Stimulated activated naive CD8-positive, alpha-beta T cell treated with anti-CD3 and anti-CD28 coated beads, Interleukin-15, amount 100 ng/mL, for 72 hours (primary cell): Measurements from ENCODE around the gene FAM83C.

Experiments
- ATAC-seq: fragments of 150-1000 bp; cut with Tn5 transposase; 2 replicates; pipeline ENCODE4 v1.10.0; 2021; ENCODE audit warnings: mild to moderate bottlenecking, moderate library complexity
- DNase-seq, 2 donors: peaks; one replicate each; pipeline ENCODE4 v3.0.0; 2021 to 2022
- H3K27ac Mint-ChIP-seq, 2 donors: one replicate each; pipeline ENCODE4 v1.8.0; 2022; ENCODE audit warnings: mild to moderate bottlenecking in 2 of 2, mixed read lengths in 2 of 2, moderate library complexity in 2 of 2
- H3K27me3 Mint-ChIP-seq: one replicate; pipeline ENCODE4 v1.8.0; 2022; ENCODE audit warnings: mixed read lengths
- H3K4me1 Mint-ChIP-seq: one replicate; pipeline ENCODE4 v1.8.0; 2022; ENCODE audit warnings: mild to moderate bottlenecking, mixed read lengths
- H3K4me3 Mint-ChIP-seq, 2 donors: one replicate each; pipeline ENCODE4 v1.8.0; 2022; ENCODE audit warnings: mild to moderate bottlenecking in 2 of 2, mixed read lengths in 2 of 2, moderate library complexity in 1 of 2
- H3K9me3 Mint-ChIP-seq, 2 donors: one replicate each; pipeline ENCODE4 v1.8.0; 2022; ENCODE audit warnings: mixed read lengths in 2 of 2

Gene FAM83C

DNA sequence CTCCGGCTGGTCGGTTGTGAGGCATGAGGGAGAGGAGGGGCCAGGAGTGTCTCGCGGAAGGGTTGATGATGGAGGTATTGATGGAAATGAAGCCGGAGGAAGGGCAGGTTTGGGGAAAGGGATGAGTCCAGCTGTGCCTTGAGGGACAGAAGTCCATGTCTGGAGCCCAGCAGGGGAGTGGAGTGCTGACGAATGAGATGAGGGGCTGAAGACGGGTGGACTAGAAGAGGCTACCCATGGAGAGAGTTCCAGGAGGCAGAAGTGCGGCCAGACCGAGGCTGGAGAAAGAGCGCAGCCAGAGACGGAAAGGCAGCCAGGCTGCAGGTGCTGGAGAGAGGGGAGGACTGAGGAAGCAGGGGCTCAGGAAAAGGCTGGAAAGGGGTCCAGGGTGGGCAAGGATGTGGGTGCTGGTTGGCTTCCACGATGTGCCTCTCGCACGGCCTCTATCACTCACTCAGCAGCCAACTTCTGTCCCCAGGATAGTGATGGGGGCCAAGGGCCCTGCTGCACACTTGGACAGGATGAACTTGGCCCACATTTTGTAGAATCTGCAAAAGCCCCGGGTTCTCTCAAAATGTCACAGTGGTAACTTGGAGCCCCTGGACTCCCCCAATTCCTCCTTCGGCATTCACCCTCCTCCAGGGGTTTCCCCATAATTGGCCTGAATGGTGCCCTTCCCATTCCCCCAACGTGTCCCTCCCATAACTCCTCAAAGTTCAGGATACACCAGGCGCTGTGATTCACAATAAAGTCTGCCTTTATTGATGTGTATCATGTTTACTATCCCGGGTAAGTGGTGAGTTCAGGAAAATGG lies 7.0 kb downstream of the FAM83C start:
- no peaks in the 10 kb centered on the region for H3K9me3 Mint-ChIP-seq
- peak overlapping the region; percentile 96 to 98 for H3K27ac Mint-ChIP-seq
- H3K4me3 Mint-ChIP-seq, result peak overlapping the region; percentile 97
- DNase-seq (no peak), ATAC-seq (no peak)
- H3K27me3 Mint-ChIP-seq, result peaks cover 4% of the 10 kb centered on the region
- H3K4me1 Mint-ChIP-seq, result peaks cover 33% of the 10 kb centered on the region

DNA sequence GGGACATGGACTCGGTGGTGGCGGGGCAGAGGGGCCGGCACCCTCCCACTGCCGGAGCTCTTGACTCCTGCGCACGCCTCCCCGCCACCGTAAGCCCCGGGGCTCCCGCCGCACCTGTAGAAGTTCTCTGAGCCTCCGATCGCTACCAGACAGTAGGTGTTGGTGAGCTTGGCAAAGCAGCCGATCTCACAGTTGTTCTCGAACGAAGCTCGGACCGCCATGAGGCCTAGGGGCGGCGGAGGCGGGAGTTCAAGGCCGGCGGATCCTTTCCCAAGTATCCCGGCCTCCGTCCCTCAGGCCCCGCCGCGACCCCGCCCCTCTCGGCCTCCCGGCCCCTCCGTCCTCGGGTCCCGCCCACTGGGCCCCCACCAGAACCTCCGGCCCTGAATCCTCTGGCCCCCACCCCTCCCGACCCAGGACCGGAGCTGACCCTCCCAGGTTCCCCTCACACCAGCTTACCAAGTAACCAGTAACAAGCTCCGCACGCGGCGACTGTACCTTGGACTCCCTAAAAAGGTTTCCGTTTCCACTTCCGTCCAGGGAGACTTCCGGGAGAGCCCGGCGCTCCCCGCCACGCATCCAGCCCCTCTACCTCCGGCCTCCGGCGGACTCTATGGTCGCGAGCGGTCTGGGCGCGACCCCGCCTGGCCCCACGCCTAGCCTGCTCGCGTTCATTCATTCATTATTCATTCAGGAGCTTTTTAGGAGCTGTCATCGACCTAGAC lies 7.8 kb downstream of the FAM83C start, which contains the start of gene EIF6:
Gene EIF6 (minus strand): TSS at position 506 of the 725 bp plus-strand sequence. CDS start 285 bp downstream, at position 221.
- DNase-seq, result peak; percentile 81 to 86
- H3K27me3 Mint-ChIP-seq, result no peaks in the 10 kb centered on the region
- H3K4me1 Mint-ChIP-seq, result peaks cover 36% of the 10 kb centered on the region
- H3K27ac Mint-ChIP-seq, result peak within 1 kb of the TSS; percentile 96 to 98
- H3K4me3 Mint-ChIP-seq, result peak within 1 kb of the TSS; percentile 97
- no peaks in the 10 kb centered on the region for H3K9me3 Mint-ChIP-seq
- ATAC-seq, result peak; percentile 96

DNA sequence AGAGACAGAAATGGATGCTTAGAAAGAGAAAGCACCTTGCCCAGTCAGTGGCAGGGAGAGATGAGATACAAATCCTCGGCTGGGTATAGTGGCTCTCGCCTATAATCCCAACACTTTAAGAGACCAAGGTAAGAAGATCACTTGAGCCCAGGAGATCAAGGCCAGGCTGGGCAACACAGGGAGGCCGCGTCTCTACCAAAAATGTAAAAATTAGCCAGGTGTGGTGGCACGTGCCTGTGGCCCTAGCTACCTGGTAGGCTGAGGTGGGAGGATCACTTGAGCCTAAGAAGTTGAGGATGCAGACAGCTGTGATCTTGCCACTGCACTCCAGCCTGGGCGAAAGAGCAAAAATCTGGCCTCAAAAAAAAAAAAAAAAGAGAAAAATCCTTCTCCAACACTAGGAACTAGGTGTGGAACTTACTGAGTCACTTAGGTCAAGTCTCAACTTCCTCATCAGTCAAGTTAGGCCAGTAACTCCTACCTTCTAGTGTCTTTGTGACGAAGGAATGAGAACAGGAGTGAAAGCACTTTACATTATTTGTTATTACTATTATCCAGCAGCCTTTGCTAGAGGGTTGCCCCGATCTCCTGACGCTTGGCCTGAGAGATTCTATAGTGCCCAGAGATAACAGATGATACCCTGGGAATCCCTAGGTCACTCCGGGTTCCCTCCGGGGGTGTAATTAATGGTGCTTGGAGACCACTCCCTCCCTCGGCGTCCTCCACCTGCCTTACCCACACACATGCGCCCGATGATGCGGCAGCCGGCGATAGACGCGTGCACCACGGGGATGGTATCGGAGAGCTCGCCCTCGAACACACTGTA lies 8.6 kb downstream of the FAM83C start:
- H3K4me3 Mint-ChIP-seq, result peak overlapping the region; percentile 97
- H3K27me3 Mint-ChIP-seq, result no peaks in the 10 kb centered on the region
- peaks cover 41% of the 10 kb centered on the region for H3K4me1 Mint-ChIP-seq
- no peaks in the 10 kb centered on the region for H3K9me3 Mint-ChIP-seq
- peak overlapping the region; percentile 95 to 96 for H3K27ac Mint-ChIP-seq
- DNase-seq (no peak), ATAC-seq (no peak)

DNA sequence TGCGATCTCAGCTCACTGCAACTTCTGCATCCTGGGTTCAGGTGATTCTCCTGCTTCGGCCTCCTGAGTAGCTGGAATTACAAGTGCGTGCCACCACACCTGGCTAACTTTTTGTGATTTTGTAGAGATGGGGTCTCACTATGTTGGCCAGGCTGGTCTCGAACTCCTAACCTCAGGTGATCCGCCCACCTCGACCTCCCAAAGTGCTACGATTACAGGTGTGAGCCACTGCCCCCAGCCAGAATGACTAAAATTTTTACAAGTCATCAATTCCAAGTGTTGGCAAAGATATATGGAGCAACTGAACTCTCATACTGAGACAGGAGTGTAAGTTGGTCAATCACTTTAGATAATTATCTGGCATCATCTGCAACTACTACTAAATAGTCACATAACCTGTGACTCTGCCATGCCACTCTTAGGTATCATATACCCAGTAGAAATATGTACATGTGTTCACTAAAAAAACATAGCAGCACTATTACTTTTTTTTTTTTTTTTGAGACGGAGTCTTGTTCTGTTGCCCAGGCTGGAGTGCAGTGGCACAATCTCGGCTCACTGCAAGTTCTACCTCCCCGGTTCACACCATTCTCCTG lies 10.6 kb downstream of the FAM83C start:
- no peaks in the 10 kb centered on the region for H3K27me3 Mint-ChIP-seq
- DNase-seq (no peak), ATAC-seq (no peak)
- no peak overlapping the region for H3K27ac Mint-ChIP-seq
- no peak overlapping the region for H3K4me3 Mint-ChIP-seq
- no peaks in the 10 kb centered on the region for H3K9me3 Mint-ChIP-seq
- H3K4me1 Mint-ChIP-seq, result peaks cover 54% of the 10 kb centered on the region

DNA sequence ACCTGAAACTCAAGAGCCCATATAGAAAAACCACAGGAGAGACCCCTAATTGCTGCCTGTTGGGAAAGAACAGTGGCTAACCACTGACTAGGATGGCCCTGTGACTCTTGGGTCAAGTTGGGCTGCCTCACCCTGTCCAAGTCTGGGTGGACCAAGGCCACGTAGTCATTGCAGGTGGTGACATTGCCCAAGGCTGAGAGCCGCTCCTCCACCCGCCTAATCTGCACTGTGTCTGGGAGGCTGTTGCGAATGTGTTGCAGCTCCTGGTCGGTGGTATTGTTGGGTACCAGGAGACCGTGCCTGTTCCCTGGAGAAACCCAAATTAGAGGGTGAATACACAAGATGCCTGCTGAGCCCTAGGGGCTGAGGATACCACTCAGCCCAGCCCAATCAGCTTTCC lies 11.7 kb downstream of the FAM83C start:
- Mint-ChIP-seq H3K27me3 (no peaks in the 10 kb centered on the region), H3K4me3 (no peak overlapping the region), H3K27ac (no peak overlapping the region), H3K9me3 (no peaks in the 10 kb centered on the region), H3K4me1 (peaks cover 54% of the 10 kb centered on the region)
- DNase-seq, result no peak
- ATAC-seq, result no peak

DNA sequence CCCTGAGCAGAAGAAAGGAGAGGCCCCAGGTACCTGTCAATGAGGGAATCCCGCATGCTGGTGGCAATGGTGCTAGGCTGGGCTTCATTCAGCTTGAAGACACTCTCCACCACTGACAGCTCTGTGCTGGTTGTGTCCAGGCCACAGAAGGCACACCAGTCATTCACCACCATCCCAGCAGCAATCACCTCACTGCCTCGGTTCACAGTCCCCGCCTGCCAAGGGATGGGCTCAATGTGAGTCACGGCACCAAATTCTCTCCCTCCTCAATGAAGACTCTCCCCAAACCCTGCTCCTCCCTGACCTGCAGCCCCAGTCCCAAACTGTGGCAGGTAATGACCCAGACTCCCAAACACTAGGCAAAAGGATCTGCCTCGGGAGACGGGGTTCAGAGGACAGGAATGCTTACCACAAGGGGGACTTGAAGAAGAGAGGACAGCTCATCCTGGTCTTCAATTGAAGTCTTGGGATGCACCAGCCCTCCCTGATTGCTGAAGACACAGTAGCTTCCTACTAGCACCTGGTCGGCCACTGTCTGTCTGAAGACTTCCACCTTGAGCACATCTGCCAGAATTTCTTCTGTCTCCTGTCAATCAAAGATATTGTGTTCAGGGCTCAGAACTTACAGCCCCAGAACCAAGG lies 12.6 kb downstream of the FAM83C start:
- Mint-ChIP-seq H3K4me3 (no peak overlapping the region), H3K4me1 (peaks cover 45% of the 10 kb centered on the region), H3K27me3 (no peaks in the 10 kb centered on the region), H3K9me3 (no peaks in the 10 kb centered on the region), H3K27ac (no peak overlapping the region)
- DNase-seq (no peak), ATAC-seq (no peak)

DNA sequence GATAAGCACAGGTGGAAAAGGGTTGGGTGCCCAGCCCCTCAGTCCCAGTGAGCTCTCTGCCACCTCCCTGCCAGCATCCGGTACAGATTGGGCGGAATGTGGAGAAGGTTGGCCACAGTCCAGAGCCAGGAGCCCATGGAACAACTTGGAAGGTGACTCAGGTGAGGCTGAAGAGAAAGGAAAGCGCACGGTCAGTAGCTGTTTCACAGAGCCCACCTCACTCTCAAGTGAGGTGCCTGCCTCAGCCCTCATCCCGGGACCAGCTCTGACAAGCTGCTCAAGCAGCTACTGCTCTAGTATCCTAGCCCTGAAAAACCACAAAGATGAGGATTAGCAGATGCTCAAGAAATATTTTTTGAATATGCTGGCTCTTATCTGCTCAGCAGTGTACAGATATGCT lies 13.2 kb downstream of the FAM83C start:
- Mint-ChIP-seq H3K27ac (no peak overlapping the region), H3K27me3 (no peaks in the 10 kb centered on the region), H3K9me3 (no peaks in the 10 kb centered on the region), H3K4me3 (no peak overlapping the region), H3K4me1 (peaks cover 43% of the 10 kb centered on the region)
- no peak for ATAC-seq
- DNase-seq, result no peak

DNA sequence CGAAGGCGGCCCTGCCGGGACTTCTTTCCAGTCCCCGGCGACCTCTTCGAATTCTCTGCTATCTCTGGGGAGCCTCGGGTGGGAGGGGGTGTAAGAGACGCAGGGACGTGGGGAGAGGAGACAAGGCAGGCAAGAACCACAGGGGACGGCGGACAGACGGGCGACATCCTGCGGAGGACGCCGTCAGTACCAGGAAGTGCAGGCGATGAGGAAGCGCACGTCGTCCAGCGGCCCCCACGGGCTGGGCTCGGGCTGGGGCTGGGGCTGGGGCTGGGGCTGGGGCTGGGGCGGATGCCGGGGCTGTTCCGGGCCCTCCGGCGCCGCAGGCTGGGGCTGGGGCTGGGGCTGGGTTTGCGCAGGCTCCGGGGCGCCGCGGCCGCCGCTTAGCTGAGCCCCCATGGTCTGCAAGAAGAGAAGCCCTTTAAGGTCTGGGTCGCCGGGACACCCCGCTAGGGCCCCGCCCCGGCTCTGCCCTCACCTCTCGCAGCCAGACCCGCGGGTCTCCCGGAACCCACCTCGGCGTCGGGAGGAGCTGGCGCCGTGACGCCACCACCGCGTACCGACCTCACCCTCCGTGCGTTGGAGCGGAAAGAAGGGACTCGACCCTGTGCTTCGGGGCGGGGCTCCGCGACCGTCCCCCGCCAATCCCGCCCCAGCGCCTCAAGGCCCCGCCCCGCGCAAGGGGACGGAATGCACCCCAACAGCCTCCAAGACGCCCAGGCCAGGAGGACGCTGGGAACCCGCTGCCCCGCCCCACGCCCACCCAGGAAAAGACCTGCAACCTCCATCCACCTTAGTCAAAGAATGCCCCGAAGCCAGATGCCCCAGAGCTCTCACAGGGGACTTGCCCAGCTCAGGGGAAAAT lies 14.5 kb downstream of the FAM83C start, which contains the start of gene MMP24OS:
Gene MMP24OS (minus strand): TSS at position 592 of the 865 bp plus-strand sequence. CDS start 193 bp downstream, at position 399.
- ATAC-seq (peak; percentile 93), DNase-seq (peak; percentile 87 to 90)
- Mint-ChIP-seq H3K9me3 (no peaks in the 10 kb centered on the region), H3K27ac (peak within 1 kb of the TSS; percentile 98 to 100), H3K27me3 (no peaks in the 10 kb centered on the region), H3K4me3 (peak within 1 kb of the TSS; percentile 95 to 99), H3K4me1 (peaks cover 35% of the 10 kb centered on the region)

DNA sequence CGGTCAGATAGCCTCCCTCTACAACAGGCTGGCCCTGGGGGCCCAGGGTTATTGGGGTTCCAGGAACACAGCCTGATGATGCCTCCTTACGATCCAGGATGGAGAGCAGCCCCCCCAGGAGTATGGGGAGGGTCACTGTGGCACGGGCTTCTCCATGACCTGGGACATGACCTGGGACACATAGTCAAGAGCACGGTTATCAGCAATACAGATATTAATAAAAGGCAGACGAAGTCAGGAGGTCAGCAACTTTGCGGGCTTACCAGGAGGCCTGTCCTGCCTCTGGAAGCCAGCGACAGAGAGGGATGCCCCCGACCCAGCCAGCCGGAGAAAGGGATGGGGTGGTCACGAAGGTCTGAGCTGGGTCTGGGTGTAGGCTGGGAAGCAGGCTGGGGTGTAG lies 15.1 kb downstream of the FAM83C start:
- Mint-ChIP-seq H3K27me3 (no peaks in the 10 kb centered on the region), H3K9me3 (no peaks in the 10 kb centered on the region), H3K4me3 (peak overlapping the region; percentile 95 to 99), H3K4me1 (peaks cover 31% of the 10 kb centered on the region), H3K27ac (peak overlapping the region; percentile 98 to 100)
- ATAC-seq (no peak), DNase-seq (no peak)

DNA sequence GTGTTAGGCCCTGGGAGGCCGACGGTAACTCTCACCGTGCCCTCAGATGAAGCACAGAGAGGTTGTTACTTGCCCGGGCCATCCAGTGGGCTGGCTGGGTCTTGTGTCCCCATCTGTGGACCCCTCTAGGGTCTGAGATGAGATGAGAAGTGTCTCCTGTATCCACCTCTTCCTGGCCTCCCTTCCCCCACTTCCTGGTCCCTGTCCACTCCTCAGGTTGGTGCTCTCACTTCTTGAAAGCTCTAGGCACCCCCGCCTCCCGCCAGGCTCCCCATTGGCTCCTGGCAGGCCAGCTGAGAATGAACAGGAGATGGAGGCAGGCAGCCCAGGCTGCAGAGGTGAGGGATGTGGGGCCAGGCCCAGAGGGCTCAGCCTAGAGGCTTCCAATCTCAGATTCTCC lies 15.8 kb downstream of the FAM83C start:
- peak overlapping the region; percentile 98 to 100 for H3K27ac Mint-ChIP-seq
- DNase-seq, result no peak
- no peaks in the 10 kb centered on the region for H3K9me3 Mint-ChIP-seq
- no peaks in the 10 kb centered on the region for H3K27me3 Mint-ChIP-seq
- peaks cover 28% of the 10 kb centered on the region for H3K4me1 Mint-ChIP-seq
- ATAC-seq, result no peak
- peak overlapping the region; percentile 95 to 99 for H3K4me3 Mint-ChIP-seq

DNA sequence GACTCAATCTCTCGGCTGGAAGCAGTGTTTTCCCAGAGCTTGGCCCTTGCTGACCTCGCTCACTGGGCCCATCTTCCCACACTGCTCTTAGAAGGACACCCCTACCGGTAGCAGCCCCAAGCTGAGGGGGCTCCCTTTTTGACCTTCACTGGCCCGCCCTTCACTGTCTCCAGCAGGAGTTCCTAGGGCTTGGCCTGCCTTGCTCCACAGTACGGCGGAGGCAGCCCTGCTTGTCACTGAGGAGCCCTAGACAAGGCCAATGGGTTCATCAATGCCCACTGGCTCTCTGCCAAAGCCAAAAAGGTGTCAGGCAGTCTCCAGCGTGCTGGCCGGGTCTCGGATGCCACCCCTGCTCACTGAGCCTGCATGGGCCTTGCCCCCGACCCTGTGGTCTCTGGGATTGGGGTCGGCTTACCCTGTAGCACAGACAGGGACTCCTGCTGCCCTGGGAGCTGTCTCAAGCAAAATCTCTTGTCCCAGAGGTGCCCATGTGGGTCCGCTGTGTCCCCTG lies 16.4 kb downstream of the FAM83C start:
- H3K27me3 Mint-ChIP-seq, result no peaks in the 10 kb centered on the region
- H3K4me3 Mint-ChIP-seq, result peak overlapping the region; percentile 95 to 99
- no peak for DNase-seq
- H3K27ac Mint-ChIP-seq, result peak overlapping the region in 1 of 2 donors; percentile 98
- H3K9me3 Mint-ChIP-seq, result no peaks in the 10 kb centered on the region
- ATAC-seq, result no peak
- peaks cover 28% of the 10 kb centered on the region for H3K4me1 Mint-ChIP-seq

DNA sequence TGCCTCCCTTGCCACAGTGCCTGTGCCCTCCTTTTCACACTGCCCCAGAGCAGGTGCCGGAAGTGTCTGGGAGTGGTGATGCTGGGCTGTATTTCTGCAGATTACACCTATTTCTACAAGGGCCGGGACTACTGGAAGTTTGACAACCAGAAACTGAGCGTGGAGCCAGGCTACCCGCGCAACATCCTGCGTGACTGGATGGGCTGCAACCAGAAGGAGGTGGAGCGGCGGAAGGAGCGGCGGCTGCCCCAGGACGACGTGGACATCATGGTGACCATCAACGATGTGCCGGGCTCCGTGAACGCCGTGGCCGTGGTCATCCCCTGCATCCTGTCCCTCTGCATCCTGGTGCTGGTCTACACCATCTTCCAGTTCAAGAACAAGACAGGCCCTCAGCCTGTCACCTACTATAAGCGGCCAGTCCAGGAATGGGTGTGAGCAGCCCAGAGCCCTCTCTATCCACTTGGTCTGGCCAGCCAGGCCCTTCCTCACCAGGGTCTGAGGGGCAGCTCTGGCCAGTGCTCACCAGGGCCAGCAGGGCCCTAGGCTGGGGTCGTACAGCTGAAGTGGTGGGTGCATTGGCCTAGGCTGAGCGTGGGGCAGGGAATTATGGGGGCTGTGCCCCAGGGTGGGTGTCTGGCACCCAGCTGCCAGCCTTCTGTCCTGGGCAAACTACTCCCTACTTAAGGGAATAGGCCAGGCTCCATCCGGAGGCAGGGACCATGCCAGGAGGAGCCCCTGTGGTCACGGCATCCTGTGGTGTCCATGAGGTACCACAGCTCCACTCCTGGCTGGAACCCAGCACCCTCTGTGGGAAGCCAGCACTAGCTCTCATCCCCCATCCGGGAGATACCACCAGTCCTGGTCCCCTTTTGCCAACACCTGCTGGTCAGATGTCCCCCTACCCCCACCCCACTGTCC lies 17.8 kb downstream of the FAM83C start:
- Mint-ChIP-seq H3K4me3 (no peak overlapping the region), H3K27ac (peak overlapping the region; percentile 28 to 53), H3K9me3 (no peaks in the 10 kb centered on the region), H3K27me3 (no peaks in the 10 kb centered on the region), H3K4me1 (peaks cover 25% of the 10 kb centered on the region)
- DNase-seq (no peak), ATAC-seq (no peak)
